GM12864 (cell line): ENCODE measurements around the gene EEF1A2.

ENCODE experiments used
- DNase-seq: peaks from one replicate; pipeline ENCODE4 v3.0.0-alpha.2; 2011; ENCODE audit warnings: low read depth
- H3K4me3 ChIP-seq: 2 replicates; pipeline ENCODE4 v1.5.1; 2011; ENCODE audit warnings: mild to moderate bottlenecking, low read depth, low read length, control low read depth
- CTCF ChIP-seq: IDR thresholded peaks from 2 replicates; pipeline ENCODE4 v1.5.1; 2011; ENCODE audit warnings: low read depth, mild to moderate bottlenecking, moderate library complexity, low read length, control low read depth, inconsistent platforms; ENCODE audit errors: missing control alignments

The EEF1A2 gene

GRCh38 chr20:63471002-63471716, 27.7 kb downstream of the EEF1A2 start:
- no peak overlapping the region for H3K4me3 ChIP-seq
- no peak for DNase-seq
- no peak for TF ChIP-seq CTCF

GRCh38 chr20:63470410-63470809, 28.5 kb downstream of the EEF1A2 start:
- TF ChIP-seq CTCF, result no peak
- no peak overlapping the region for H3K4me3 ChIP-seq
- no peak for DNase-seq

- H3K4me3 ChIP-seq, result no peak overlapping the region
- TF ChIP-seq CTCF, result no peak
Observed at GRCh38 chr20:63469713-63470101, 29.2 kb downstream of the EEF1A2 start.

GRCh38 chr20:63469019-63469712, 29.7 kb downstream of the EEF1A2 start:
- DNase-seq, result no peak
- no peak overlapping the region for H3K4me3 ChIP-seq
- TF ChIP-seq CTCF, result no peak

More at GRCh38 chr20:63469713-63470101, 29.2 kb downstream of the EEF1A2 start:
- no peak for DNase-seq

GRCh38 chr20:63468421-63468820, 30.5 kb downstream of the EEF1A2 start:
- no peak for DNase-seq
- H3K4me3 ChIP-seq, result no peak overlapping the region
- no peak for TF ChIP-seq CTCF

GRCh38 chr20:63467294-63468083, 31.4 kb downstream of the EEF1A2 start:
- no peak overlapping the region for H3K4me3 ChIP-seq
- TF ChIP-seq CTCF, result no peak
- DNase-seq, result no peak
